LNCaP clone FGC (cell line): Measurements from ENCODE around the gene CCL18.
"Not testable (repeated sequence)": the region's sequence is repeated elsewhere in the genome, so short reads cannot be mapped to it uniquely, and the experiment has no call there.

ENCODE experiments used
- DNase-seq: peaks from one replicate; pipeline ENCODE4 v3.0.0-alpha.2; 2011; ENCODE audit warnings: low read depth
- H3K4me3 ChIP-seq: 2 replicates; pipeline ENCODE4 v1.5.1; 2011; ENCODE audit warnings: mild to moderate bottlenecking, low read depth, low read length, control low read depth
- TF ChIP-seq, protein P1 (sequence below): IDR thresholded peaks from 2 replicates; pipeline ENCODE4 v1.5.1; 2012; ENCODE audit warnings: mild to moderate bottlenecking; ENCODE audit not compliant: control insufficient read depth, insufficient read depth; ENCODE audit errors: extremely low read depth

CCL18 gene

DNA sequence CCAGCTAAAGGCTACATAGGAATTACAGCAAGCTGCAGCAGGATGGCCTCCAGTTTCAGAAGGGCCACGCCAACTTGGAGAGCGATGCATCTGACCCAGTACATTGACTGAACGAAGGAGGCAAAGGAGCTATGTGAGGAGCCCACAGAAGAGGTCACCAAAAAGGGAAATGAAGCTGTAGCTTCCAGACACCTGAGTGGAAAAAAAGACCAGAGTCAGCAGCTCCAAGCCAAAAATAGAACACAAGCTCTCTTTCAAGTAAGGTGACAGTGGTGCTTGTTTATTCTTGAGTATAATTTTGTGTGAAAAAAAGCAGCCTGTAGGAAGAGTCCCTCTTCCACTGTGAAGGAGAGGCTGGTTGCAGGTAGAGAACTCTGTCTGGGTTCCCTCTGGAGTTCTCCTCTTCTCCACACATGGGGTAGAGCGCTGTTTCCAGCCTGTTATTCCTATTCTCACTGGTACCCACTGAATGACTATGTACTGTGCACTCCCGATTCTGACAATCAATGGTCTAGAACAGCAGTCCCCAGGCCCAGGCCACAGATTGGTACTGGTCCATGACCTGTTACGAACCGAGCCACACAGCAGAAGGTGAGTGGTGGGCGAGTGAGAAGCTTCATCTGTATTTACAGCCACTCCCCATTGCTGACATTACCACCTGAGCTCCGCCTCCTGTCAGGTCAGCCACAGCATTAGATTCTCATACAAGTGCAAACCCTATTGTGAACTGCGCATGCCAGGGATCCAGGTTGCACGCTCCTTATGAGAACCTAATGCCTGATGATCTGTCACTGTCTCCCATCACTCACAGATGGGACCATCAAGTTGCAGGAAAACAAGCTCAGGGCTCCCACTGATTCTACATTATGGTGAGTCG lies 54.6 kb downstream of the CCL18 start:
- no peak overlapping the region for H3K4me3 ChIP-seq
- TF ChIP-seq, protein P1, sequence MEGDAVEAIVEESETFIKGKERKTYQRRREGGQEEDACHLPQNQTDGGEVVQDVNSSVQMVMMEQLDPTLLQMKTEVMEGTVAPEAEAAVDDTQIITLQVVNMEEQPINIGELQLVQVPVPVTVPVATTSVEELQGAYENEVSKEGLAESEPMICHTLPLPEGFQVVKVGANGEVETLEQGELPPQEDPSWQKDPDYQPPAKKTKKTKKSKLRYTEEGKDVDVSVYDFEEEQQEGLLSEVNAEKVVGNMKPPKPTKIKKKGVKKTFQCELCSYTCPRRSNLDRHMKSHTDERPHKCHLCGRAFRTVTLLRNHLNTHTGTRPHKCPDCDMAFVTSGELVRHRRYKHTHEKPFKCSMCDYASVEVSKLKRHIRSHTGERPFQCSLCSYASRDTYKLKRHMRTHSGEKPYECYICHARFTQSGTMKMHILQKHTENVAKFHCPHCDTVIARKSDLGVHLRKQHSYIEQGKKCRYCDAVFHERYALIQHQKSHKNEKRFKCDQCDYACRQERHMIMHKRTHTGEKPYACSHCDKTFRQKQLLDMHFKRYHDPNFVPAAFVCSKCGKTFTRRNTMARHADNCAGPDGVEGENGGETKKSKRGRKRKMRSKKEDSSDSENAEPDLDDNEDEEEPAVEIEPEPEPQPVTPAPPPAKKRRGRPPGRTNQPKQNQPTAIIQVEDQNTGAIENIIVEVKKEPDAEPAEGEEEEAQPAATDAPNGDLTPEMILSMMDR, result no peak
- DNase-seq, result no peak

- DNase-seq, result no peak
These were observed 56.1 kb downstream of the CCL18 start for GRCh38 chr17:36120221-36120620.

GRCh38 chr17:36121099-36121498 lies 57.0 kb downstream of the CCL18 start:
- DNase-seq, result not testable (repeated sequence)

More at GRCh38 chr17:36120221-36120620, 56.1 kb downstream of the CCL18 start:
- TF ChIP-seq, protein P1, result no peak
- H3K4me3 ChIP-seq, result no peak overlapping the region

More at GRCh38 chr17:36121099-36121498, 57.0 kb downstream of the CCL18 start:
- H3K4me3 ChIP-seq, result not testable (repeated sequence)
